ENCODE measurements around the gene VIPR2. TPM values are rescaled to one million over a fixed set of nuclear protein-coding genes. Genes with fewer than 3 reads are reported as not detected.

The VIPR2 gene
- polyA plus RNA-seq, 1 donor from 2014 or later, result 0.51 TPM

- TF ChIP-seq CTCF (IDR thresholded peaks at IDR 0.05; ENCODE audit: poor library complexity, severe bottlenecking) (no peak), SMC3 (conservative IDR thresholded peaks at IDR 0.05; ENCODE audit: poor library complexity) (no peak), RAD21 (conservative IDR thresholded peaks at IDR 0.05) (no peak)
These were observed 36.2 kb downstream of the VIPR2 start (continued) for GRCh38 chr7:159108491-159108890.

- Histone ChIP-seq H4K20me1 (ENCODE audit: insufficient read depth) (no peaks in the 10 kb centered on the region), H3K27me3 (ENCODE audit: insufficient read depth, low read depth, low read length) (no peaks in the 10 kb centered on the region), H3F3A (ENCODE audit: insufficient read depth, low read length, poor library complexity, severe bottlenecking) (no peaks in the 10 kb centered on the region), H3K27ac (ENCODE audit: low read length) (no peak overlapping the region), H3K4me3 (ENCODE audit: low read length) (no peak overlapping the region), H2AFZ (ENCODE audit: low read depth, low read length) (no peak overlapping the region), H3K4me2 (ENCODE audit: low read length) (no peak overlapping the region), H3K9me3 (ENCODE audit: low read length) (no peaks in the 10 kb centered on the region), H3K79me2 (replicated peaks; ENCODE audit: insufficient read depth, low read length) (no peaks in the 10 kb centered on the region), H3K9me2 (ENCODE audit: insufficient read depth, low read length) (no peaks in the 10 kb centered on the region), H3K36me3 (ENCODE audit: insufficient read depth, low read length) (no peaks in the 10 kb centered on the region), H3K9ac (ENCODE audit: low read length) (no peak overlapping the region)
- TF ChIP-seq SMC3 (conservative IDR thresholded peaks at IDR 0.05; ENCODE audit: poor library complexity), result no peak
- no peak for TF ChIP-seq MXI1 (conservative IDR thresholded peaks at IDR 0.05; ENCODE audit: poor library complexity, severe bottlenecking)
- TF ChIP-seq EP300 (conservative IDR thresholded peaks at IDR 0.05; ENCODE audit: poor library complexity, severe bottlenecking), result no peak
- no peak for TF ChIP-seq RAD21 (conservative IDR thresholded peaks at IDR 0.05)
- no peak for TF ChIP-seq CTCF (IDR thresholded peaks at IDR 0.05; ENCODE audit: poor library complexity, severe bottlenecking)
- TF ChIP-seq TAF1 (IDR thresholded peaks at IDR 0.05; ENCODE audit: low read depth), result no peak
- TF ChIP-seq EZH2 (IDR thresholded peaks at IDR 0.05; ENCODE audit: borderline replicate concordance, insufficient read depth, low read length, poor library complexity, severe bottlenecking), result no peak
- no peak for TF ChIP-seq POLR2AphosphoS5 (IDR thresholded peaks at IDR 0.05)
- TF ChIP-seq, protein P1, sequence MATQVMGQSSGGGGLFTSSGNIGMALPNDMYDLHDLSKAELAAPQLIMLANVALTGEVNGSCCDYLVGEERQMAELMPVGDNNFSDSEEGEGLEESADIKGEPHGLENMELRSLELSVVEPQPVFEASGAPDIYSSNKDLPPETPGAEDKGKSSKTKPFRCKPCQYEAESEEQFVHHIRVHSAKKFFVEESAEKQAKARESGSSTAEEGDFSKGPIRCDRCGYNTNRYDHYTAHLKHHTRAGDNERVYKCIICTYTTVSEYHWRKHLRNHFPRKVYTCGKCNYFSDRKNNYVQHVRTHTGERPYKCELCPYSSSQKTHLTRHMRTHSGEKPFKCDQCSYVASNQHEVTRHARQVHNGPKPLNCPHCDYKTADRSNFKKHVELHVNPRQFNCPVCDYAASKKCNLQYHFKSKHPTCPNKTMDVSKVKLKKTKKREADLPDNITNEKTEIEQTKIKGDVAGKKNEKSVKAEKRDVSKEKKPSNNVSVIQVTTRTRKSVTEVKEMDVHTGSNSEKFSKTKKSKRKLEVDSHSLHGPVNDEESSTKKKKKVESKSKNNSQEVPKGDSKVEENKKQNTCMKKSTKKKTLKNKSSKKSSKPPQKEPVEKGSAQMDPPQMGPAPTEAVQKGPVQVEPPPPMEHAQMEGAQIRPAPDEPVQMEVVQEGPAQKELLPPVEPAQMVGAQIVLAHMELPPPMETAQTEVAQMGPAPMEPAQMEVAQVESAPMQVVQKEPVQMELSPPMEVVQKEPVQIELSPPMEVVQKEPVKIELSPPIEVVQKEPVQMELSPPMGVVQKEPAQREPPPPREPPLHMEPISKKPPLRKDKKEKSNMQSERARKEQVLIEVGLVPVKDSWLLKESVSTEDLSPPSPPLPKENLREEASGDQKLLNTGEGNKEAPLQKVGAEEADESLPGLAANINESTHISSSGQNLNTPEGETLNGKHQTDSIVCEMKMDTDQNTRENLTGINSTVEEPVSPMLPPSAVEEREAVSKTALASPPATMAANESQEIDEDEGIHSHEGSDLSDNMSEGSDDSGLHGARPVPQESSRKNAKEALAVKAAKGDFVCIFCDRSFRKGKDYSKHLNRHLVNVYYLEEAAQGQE (IDR thresholded peaks at IDR 0.05; ENCODE audit: borderline replicate concordance), result no peak
These were observed 37.3 kb downstream of the VIPR2 start for GRCh38 chr7:159107161-159107892.

Measured in neural cell (in vitro differentiated cells).